ENCODE measurements around the gene GASK1A.
A peak's percentile ranks its signal among the peaks of the same experiment; 100 is the strongest.

Gene GASK1A

DNA sequence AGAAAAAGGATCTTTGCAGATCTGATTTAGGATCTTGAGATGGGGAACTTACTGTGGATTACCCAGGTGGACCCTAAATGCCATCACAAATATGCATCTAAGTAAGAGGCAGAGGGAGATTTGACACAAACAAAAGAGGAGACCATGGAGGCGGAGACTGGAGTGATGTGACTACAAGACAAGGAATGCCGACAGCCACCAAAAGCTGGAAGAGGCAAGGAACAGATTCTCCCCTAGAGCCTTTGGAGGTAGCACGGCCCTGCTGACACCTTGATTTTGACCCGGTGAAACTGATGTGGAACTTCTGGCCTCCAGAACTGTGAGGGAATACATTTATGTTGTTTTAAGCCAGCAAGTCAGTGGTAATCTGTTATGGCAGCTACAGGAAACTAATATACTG lies 44.0 kb downstream of the GASK1A start:
- TF ChIP-seq MYC (IDR thresholded peaks at IDR 0.05; ENCODE audit: low read depth, low read length) (no peak), CTCF (IDR thresholded peaks at IDR 0.05; ENCODE audit: low read depth, low read length) (no peak), POLR2A (IDR thresholded peaks at IDR 0.05; ENCODE audit: extremely low read depth, insufficient read length) (no peak)
- H3K4me3 ChIP-seq (ENCODE audit: low read depth, low read length): no peak overlapping the region
- no peak for DNase-seq (ENCODE audit: low read depth)

GRCh38 chr3:43023746-43024145 lies 44.6 kb downstream of the GASK1A start:
- no peak for DNase-seq (ENCODE audit: low read depth)
- H3K4me3 ChIP-seq (ENCODE audit: low read depth, low read length): no peak overlapping the region
- no peak for TF ChIP-seq POLR2A (IDR thresholded peaks at IDR 0.05; ENCODE audit: extremely low read depth, insufficient read length)
- no peak for TF ChIP-seq MYC (IDR thresholded peaks at IDR 0.05; ENCODE audit: low read depth, low read length)
- TF ChIP-seq MAX (IDR thresholded peaks at IDR 0.05; ENCODE audit: low read depth, low read length): no peak
- TF ChIP-seq CTCF (IDR thresholded peaks at IDR 0.05; ENCODE audit: low read depth, low read length): no peak

GRCh38 chr3:43024181-43024885 lies 45.2 kb downstream of the GASK1A start:
- peak; percentile 48 for DNase-seq (ENCODE audit: low read depth)
- no peak overlapping the region for H3K4me3 ChIP-seq (ENCODE audit: low read depth, low read length)
- TF ChIP-seq MYC (IDR thresholded peaks at IDR 0.05; ENCODE audit: low read depth, low read length): no peak
- TF ChIP-seq MAX (IDR thresholded peaks at IDR 0.05; ENCODE audit: low read depth, low read length): no peak
- TF ChIP-seq POLR2A (IDR thresholded peaks at IDR 0.05; ENCODE audit: extremely low read depth, insufficient read length): no peak
- no peak for TF ChIP-seq CTCF (IDR thresholded peaks at IDR 0.05; ENCODE audit: low read depth, low read length)

DNA sequence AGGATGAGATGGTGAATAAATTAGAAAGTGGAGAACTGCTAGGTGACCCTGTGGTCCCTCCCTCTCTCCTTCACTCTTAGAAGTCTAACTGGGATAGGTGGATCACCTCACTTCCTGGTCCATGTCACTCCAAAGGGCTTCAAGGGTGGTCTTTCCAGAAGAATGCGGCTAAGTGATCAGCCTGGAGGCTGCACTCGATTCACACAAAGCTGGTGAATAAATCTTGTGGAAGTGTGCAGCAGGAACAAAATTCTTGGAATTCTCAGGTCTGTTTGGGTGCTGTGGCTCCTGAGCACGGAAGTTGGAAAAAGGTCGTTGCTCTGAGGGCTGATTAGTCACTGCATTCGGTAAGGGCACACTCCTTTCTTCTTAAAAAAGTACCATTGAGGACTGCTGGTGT lies 46.3 kb downstream of the GASK1A start:
- no peak overlapping the region for H3K4me3 ChIP-seq (ENCODE audit: low read depth, low read length)
- DNase-seq (ENCODE audit: low read depth): no peak
- TF ChIP-seq MAX (IDR thresholded peaks at IDR 0.05; ENCODE audit: low read depth, low read length): no peak
- TF ChIP-seq CTCF (IDR thresholded peaks at IDR 0.05; ENCODE audit: low read depth, low read length): no peak
- no peak for TF ChIP-seq POLR2A (IDR thresholded peaks at IDR 0.05; ENCODE audit: extremely low read depth, insufficient read length)
- TF ChIP-seq MYC (IDR thresholded peaks at IDR 0.05; ENCODE audit: low read depth, low read length): no peak

DNA sequence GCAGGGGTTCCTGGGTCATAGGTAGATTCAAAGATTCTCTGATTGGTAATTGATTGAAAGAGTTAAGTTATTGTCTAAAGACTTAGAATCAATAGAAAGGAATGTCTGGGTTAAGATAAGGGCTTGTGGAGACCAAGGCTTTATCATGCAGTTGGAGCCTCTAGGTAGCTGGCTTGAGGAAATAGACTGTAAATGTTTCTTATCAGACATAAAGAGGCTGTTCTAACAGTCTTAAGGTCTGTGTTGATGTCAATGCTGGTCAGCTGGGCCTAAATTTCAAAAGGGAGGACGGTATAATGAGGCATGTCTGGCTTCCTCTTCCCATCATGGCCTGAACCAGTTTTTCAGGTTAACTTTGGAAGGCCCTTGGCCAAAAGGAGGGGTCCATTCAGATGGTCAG lies 48.9 kb downstream of the GASK1A start:
- DNase-seq (ENCODE audit: low read depth): no peak
- TF ChIP-seq MAX (IDR thresholded peaks at IDR 0.05; ENCODE audit: low read depth, low read length) (no peak), POLR2A (IDR thresholded peaks at IDR 0.05; ENCODE audit: extremely low read depth, insufficient read length) (no peak), MYC (IDR thresholded peaks at IDR 0.05; ENCODE audit: low read depth, low read length) (no peak), CTCF (IDR thresholded peaks at IDR 0.05; ENCODE audit: low read depth, low read length) (no peak)
- H3K4me3 ChIP-seq (ENCODE audit: low read depth, low read length): no peak overlapping the region
